Posterior cingulate gyrus (tissue), 11 donors: ENCODE results near the gene POM121C.
"Not testable (repeated sequence)": the region's sequence is repeated elsewhere in the genome, so short reads cannot be mapped to it uniquely, and the experiment has no call there.

ENCODE experiments used
- DNase-seq, 10 donors: peaks; one replicate each; pipeline versions ENCODE4 v3.0.0 to v3.0.0-alpha.2; 2020 to 2021; ENCODE audit warnings: mixed read lengths in 3 of 10
- intact Hi-C: fragments of 100-400 bp; cut with DNase I; formaldehyde crosslinking; loops from one replicate; pipeline ENCODE4 v1.15.1; 2023

The POM121C gene

GRCh38 chr7:75442101-75442464 lies 44.0 kb downstream of the POM121C start:
- intact Hi-C loops: not testable (repeated sequence)

GRCh38 chr7:75439000-75439399 lies 47.1 kb downstream of the POM121C start:
- intact Hi-C loops, DNase-seq: not testable (repeated sequence)

More at GRCh38 chr7:75442101-75442464, 44.0 kb downstream of the POM121C start:
- DNase-seq: not testable (repeated sequence)

GRCh38 chr7:75423481-75423880 lies 62.6 kb downstream of the POM121C start:
- peak in 1 of 10 donors; percentile 22 for DNase-seq
- intact Hi-C loops: not testable (repeated sequence)

- peak in 1 of 10 donors; percentile 84 for DNase-seq
- intact Hi-C loops: not testable (repeated sequence)
Observed at GRCh38 chr7:75421798-75422710, 64.0 kb downstream of the POM121C start.

GRCh38 chr7:75420152-75420551 lies 65.9 kb downstream of the POM121C start:
- intact Hi-C loops: not testable (repeated sequence)
- DNase-seq: peak in 1 of 10 donors; percentile 30

GRCh38 chr7:75419693-75420092 lies 66.4 kb downstream of the POM121C start:
- DNase-seq: peak in 6 of 10 donors; percentile 22 to 83 (median 52)

GRCh38 chr7:75419210-75419609 lies 66.9 kb downstream of the POM121C start:
- peak in 2 of 10 donors; percentile 47 to 63 for DNase-seq
- intact Hi-C loops: not testable (repeated sequence)

More at GRCh38 chr7:75419693-75420092, 66.4 kb downstream of the POM121C start:
- intact Hi-C loops: not testable (repeated sequence)

- DNase-seq, intact Hi-C loops: not testable (repeated sequence)
Observed at GRCh38 chr7:75418292-75418858, 67.7 kb downstream of the POM121C start.

GRCh38 chr7:75416787-75417186 lies 69.3 kb downstream of the POM121C start:
- intact Hi-C loops, DNase-seq: not testable (repeated sequence)

GRCh38 chr7:75415829-75416373 lies 70.2 kb downstream of the POM121C start:
- intact Hi-C loops, DNase-seq: not testable (repeated sequence)

GRCh38 chr7:75415428-75415817 lies 70.7 kb downstream of the POM121C start:
- DNase-seq: peak in 1 of 10 donors; percentile 25
- intact Hi-C loops: not testable (repeated sequence)

- intact Hi-C loops: not testable (repeated sequence)
- peak in 1 of 10 donors; percentile 21 for DNase-seq
Observed at GRCh38 chr7:75414708-75415427, 71.2 kb downstream of the POM121C start.

GRCh38 chr7:75414204-75414603 lies 71.9 kb downstream of the POM121C start:
- DNase-seq: peak in 1 of 10 donors; percentile 35
- intact Hi-C loops: not testable (repeated sequence)

- intact Hi-C loops, DNase-seq: not testable (repeated sequence)
Observed at GRCh38 chr7:75410823-75411173, 75.3 kb downstream of the POM121C start.

GRCh38 chr7:75409880-75410822 lies 75.9 kb downstream of the POM121C start:
- peak in 1 of 10 donors; percentile 16 for DNase-seq
- intact Hi-C loops: not testable (repeated sequence)

- DNase-seq, intact Hi-C loops: not testable (repeated sequence)
Observed at GRCh38 chr7:75404663-75405062, 81.4 kb downstream of the POM121C start.

- intact Hi-C loops, DNase-seq: not testable (repeated sequence)
Observed at GRCh38 chr7:75403455-75404443, 82.3 kb downstream of the POM121C start.

GRCh38 chr7:75400575-75400974 lies 85.5 kb downstream of the POM121C start:
- intact Hi-C loops, DNase-seq: not testable (repeated sequence)
